GM12801 (cell line): ENCODE measurements around the gene FRMD4A.

ENCODE experiments used
- TF ChIP-seq, protein P1 (sequence below): IDR thresholded peaks from one replicate; pipeline ENCODE4 v1.5.1; 2011; ENCODE audit warnings: control low read depth; ENCODE audit not compliant: insufficient read length; ENCODE audit errors: extremely low read depth

The FRMD4A gene

DNA sequence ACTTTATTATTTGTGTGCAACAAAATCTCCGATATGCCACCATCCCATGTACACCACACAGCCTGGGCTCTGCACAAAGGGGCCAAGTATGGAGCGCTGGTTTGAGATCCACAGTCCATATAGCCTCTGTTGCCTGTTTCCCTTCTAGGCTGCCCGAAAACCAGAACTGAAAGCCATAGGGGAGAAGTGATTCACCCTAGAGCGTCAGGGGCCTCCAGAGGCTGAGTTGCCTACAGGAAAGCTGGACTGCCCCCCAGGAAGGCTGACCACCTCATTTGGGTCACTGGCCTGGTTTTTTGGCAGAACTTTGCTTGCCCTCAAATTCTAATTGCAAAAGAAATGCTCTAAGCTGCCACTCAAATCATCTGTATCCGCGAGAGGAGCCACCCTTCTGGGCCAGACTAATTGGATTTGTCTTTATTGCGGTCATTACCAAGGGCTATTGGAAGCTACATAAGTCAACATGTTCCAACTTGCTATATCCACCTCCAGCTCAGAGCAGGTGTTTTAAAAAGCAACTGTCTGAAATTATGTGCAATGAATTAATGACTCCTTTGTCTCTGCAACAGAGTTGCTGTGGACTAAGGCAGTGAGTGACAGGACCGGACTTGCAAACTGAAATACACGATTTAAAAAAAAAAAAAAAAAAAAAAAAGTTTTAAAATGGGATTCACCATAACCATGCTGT is 28.3 kb upstream of the FRMD4A start:
- TF ChIP-seq, protein P1, sequence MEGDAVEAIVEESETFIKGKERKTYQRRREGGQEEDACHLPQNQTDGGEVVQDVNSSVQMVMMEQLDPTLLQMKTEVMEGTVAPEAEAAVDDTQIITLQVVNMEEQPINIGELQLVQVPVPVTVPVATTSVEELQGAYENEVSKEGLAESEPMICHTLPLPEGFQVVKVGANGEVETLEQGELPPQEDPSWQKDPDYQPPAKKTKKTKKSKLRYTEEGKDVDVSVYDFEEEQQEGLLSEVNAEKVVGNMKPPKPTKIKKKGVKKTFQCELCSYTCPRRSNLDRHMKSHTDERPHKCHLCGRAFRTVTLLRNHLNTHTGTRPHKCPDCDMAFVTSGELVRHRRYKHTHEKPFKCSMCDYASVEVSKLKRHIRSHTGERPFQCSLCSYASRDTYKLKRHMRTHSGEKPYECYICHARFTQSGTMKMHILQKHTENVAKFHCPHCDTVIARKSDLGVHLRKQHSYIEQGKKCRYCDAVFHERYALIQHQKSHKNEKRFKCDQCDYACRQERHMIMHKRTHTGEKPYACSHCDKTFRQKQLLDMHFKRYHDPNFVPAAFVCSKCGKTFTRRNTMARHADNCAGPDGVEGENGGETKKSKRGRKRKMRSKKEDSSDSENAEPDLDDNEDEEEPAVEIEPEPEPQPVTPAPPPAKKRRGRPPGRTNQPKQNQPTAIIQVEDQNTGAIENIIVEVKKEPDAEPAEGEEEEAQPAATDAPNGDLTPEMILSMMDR: no peak

DNA sequence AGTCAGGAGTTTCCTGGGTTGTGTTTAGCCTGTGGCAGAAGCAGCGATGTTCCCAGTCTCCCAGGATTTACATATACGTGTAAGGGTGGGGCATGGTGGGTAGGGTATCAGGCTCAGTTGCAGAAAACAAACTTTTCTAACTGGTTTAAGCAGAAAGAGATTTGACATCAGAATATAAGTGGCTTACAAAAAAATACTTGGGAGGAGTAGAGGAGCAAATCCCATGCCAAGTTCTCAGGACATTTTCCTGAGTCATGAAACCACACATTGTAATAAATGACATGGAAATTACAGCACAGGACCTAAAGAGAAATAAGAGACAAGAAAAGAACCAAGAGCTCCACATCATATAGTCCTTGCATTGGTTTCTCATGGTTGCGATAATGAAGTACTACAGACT is 26.2 kb upstream of the FRMD4A start:
- TF ChIP-seq, protein P1: no peak

DNA sequence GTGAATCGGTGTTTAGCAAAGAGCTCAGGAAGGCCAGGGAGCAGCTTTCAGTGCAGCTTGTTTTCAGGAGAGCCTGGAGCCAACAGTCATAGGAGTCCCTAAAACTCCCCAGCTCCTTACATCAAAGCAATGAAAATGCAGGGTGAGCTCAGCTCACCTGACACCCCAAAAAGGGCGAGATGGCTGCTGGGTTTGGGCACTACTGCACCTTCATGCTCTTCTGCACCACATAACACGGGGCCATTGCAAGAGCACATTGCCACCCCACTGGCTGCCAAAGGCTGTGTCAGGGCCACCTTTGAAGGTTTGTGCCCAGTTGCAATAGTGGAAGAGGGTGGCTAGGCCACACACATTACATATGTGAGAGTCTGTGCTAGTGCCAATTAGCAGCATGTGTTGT is 25.0 kb upstream of the FRMD4A start:
- TF ChIP-seq, protein P1: no peak

DNA sequence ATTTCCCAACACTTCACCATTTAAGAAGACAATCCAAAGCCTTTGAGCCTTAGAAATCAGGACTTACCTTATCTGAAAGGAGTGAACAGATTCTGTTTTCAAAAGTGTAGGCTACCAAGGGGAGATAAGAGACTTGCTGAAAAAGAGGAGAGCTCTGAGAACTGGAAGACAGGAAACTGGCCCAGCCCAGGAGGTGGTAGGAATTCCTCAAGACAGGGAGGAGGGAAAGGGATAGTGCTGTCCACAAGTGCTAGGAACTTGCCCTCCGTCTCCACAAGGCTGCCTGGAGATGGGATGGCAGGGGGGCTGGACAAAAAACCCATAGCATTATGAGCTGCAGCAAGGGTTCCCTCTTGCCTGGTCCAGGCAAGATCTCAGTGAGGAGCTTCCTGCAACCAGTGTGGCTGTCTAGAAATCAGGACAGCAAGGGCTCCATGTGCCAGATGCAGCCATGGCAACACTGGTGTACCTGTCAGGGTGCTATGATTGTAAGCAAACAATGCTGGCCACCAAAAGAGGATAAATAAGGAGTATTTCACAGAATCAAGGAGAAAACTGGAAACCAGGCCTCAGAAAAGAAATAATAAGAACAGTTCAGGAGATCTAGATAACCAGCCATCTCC is 22.7 kb upstream of the FRMD4A start:
- TF ChIP-seq, protein P1: no peak

DNA sequence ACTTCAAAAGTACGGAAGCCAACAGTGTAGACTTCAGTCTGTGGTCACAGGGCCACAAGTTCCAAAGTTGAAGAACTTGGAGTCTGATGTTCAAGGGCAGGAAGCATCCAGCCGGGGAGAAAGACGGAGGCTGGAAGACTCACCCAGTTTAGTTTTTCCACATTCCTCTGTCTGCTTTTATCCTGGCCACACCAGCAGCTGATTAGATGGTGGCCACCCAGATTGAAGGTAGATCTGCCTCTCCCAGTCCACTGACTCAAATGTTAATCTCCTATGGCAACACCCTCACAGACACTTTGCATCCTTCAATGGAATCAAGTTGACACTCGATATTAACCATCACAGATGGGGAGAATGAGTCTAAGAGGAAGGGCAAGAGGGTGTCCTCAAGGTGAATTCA is 19.3 kb upstream of the FRMD4A start:
- TF ChIP-seq, protein P1: no peak

DNA sequence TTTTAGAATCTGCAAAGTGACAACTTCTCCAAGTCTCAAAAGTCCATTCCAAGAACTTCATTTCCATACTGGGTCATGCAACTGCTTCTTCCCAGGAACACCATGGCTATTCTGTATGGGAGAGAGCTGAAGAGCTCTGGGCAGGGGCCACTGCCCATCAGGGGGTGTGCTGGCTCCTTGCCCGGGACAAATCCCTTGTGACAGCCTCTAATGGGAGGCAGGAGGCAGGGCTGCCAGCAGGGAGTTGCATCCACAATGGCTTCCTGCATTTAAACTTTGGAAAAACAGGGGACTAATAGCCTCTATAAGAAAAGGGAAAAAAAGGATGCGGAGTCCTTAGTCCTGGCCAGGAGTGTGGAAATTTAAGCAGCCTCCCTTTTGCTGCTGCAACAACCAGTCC is 18.4 kb upstream of the FRMD4A start:
- TF ChIP-seq, protein P1: no peak

DNA sequence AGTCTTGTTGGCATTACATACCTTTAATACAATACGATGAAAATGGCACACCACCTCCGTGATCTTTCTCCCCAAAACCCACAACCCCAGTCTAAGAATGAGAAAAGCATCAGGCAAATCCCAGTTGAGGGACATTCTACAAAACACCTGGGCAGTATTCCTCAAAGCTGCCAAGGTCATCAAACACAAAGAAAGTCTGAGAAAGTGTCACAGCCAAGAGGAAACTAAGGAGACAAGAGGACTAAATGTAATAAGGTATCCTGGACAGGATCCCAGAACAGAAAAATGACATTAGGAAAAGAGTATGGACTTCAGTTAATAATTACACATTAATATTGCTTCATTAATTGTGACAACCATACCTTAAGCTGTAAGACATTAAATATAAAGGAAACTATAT is 14.5 kb upstream of the FRMD4A start:
- TF ChIP-seq, protein P1: no peak
